ENCODE measurements around the gene SDK2. TPM values are rescaled to one million over a fixed set of nuclear protein-coding genes. Genes with fewer than 3 reads are reported as not detected.

The SDK2 gene
- total and polyA plus RNA-seq, 2 of the 8 experiments (the other 6 are each of a cell fraction or from before 2014, with no cell fraction given) = 3.9 to 4.1 TPM

DNA sequence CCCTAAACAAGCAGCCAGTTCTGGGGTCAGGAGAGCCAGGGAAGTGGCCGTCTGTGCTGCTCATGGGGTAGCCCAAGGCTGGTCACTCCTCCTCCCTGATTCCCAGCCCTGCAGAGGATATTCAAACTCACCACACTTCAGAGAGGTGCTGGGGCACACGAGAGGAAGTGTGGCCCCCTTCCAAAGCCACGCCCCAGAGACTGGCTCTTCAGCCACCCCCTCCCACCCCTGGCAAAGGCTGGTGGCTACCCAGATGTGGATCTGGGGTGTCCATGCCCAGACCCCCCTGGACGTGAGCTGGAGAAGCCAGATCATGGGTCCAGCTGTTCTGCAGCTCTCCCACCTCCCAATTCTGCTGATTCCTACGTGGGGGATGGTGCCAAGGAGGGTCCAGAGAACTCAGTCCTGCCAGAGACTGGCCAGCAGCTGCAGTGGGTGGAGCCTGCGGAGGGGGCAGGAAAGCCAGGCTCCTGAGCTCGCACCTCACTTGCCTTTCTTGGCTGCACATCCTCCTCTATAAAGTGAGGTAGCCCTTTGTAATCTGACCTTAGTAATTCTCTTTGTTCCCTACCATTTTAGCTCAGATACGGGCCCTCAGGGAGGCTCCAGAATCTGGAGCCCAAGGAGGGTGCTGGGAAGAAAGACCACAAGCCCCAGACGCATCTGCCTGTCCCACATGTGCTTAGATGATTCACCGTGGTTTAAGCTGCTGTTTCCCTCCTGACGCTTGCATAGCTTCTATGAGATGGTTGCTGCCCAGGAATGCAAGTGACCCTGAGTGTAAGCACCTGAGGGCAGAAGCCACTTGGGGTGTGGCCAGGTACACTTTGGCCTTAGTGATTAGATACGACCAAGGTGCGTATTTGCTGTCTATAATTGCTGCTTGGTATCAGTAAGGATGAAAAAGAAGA is 15.3 kb downstream of the SDK2 start:
- 77% methylated on average over 12 of the region's 13 CpGs; no CpG with 5 or more reads in 1 of the 2 experiments for WGBS, 2 experiments (ENCODE audit: extremely low coverage in 1 of 2, insufficient coverage in 1 of 2, insufficient read length in 1 of 2, insufficient replicate concordance in 2 of 2, low coverage in 1 of 2, low lambda C conversion rate in 2 of 2, missing lambda C conversion rate in 1 of 2)
- H4K8ac ChIP-seq (ENCODE audit: extremely low read depth, insufficient read depth, low read length) = no peak overlapping the region
- H3K14ac ChIP-seq (ENCODE audit: insufficient read length) = no peak overlapping the region
- H3K27me3 ChIP-seq (replicated peaks in 1 of 4; ENCODE audit: control insufficient read depth in 3 of 4, extremely low read depth in 1 of 4, insufficient read depth in 3 of 4, low read length in 3 of 4) = no peaks in the 10 kb centered on the region
- H4K91ac ChIP-seq (replicated peaks; ENCODE audit: insufficient read length, low read length) = no peak overlapping the region
- FAIRE-seq = no peak
- peaks cover 0 to 21% (median 5%) of the 10 kb centered on the region in 4 experiments; a peak in 6 of 7 replicates for H3K4me1 ChIP-seq (replicated peaks in 1 of 4; ENCODE audit: control insufficient read depth in 3 of 4, insufficient read depth in 4 of 4, low read length in 3 of 4)
- no peaks in the 10 kb centered on the region for H3K79me2 ChIP-seq (ENCODE audit: control insufficient read depth in 1 of 2, insufficient read depth in 2 of 2, low read length in 2 of 2)
- no peaks in the 10 kb centered on the region for H3K36me3 ChIP-seq (ENCODE audit: control insufficient read depth in 2 of 4, insufficient read depth in 4 of 4, low read length in 3 of 4)
- H3K9ac ChIP-seq (replicated peaks in 1 of 4; ENCODE audit: extremely low read depth in 1 of 4, low read depth in 3 of 4, low read length in 3 of 4) = no peak overlapping the region
- H3K23me2 ChIP-seq (ENCODE audit: low read depth, low read length) = no peaks in the 10 kb centered on the region
- H3K27ac ChIP-seq (ENCODE audit: low read depth, low read length) = no peak overlapping the region
- H3K9me3 ChIP-seq (ENCODE audit: insufficient read depth in 2 of 2, low read depth in 1 of 2, low read length in 1 of 2) = no peaks in the 10 kb centered on the region
- no peaks in the 10 kb centered on the region for H3K79me1 ChIP-seq (ENCODE audit: low read depth, low read length)
- H4K5ac ChIP-seq (ENCODE audit: insufficient read length, low read depth, low read length) = no peak overlapping the region
- H2AK5ac ChIP-seq (ENCODE audit: low read depth, low read length) = peak overlapping the region; percentile 15; the same call in 1 of the 2 replicates
- POLR2A ChIA-PET (ENCODE audit: partially characterized antibody) = interaction anchor here (0.6 to 1.5 kb wide), 4 partner anchors 12 to 171 kb away, joined by 3 to 5 read pairs (median 4); no protein-coding TSS in a partner anchor
- H2AFZ ChIP-seq (ENCODE audit: low read length) = no peak overlapping the region
- no peak overlapping the region for H2BK20ac ChIP-seq (ENCODE audit: low read length)
- H2BK12ac ChIP-seq (ENCODE audit: low read depth, low read length) = no peak overlapping the region
- H2BK15ac ChIP-seq (ENCODE audit: low read length) = no peak overlapping the region
- H3K4ac ChIP-seq (replicated peaks; ENCODE audit: insufficient read length, low read depth, low read length) = no peak overlapping the region
- H3K56ac ChIP-seq (replicated peaks; ENCODE audit: insufficient read length, low read depth, low read length) = no peak overlapping the region
- no peak overlapping the region for H2BK120ac ChIP-seq (replicated peaks; ENCODE audit: low read depth, low read length)
- no peak overlapping the region for H3K4me2 ChIP-seq (ENCODE audit: insufficient read depth in 1 of 2, low read depth in 2 of 2, low read length in 2 of 2)
- H3K18ac ChIP-seq (ENCODE audit: extremely low read depth, low read length) = peak overlapping the region; percentile 71; the same call in 1 of the 2 replicates
- H3K4me3 ChIP-seq (ENCODE audit: extremely low read depth in 1 of 4, insufficient read depth in 2 of 4, low read depth in 3 of 4, low read length in 4 of 4) = no peak overlapping the region
- 0 out of 2 replicates have a peak overlapping the region, but pooled peaks have one; percentile 49 for H2BK5ac ChIP-seq (ENCODE audit: low read depth, low read length)
- CTCF ChIA-PET (ENCODE audit: partially characterized antibody) = interaction anchor here (1.0 to 11.0 kb wide), 7 partner anchors 10 to 199 kb away, joined by 3 to 67 read pairs (median 4); partner anchors contain the start of gene SDK2
- no peak overlapping the region for H3K23ac ChIP-seq (ENCODE audit: insufficient read length)
- no peak for DNase-seq (ENCODE audit: low read depth in 1 of 2, low spot score in 2 of 2)
- H4K20me1 ChIP-seq (replicated peaks in 1 of 2; ENCODE audit: control insufficient read depth in 1 of 2, insufficient read depth in 2 of 2, low read length in 2 of 2) = no peaks in the 10 kb centered on the region
- no peak for TF ChIP-seq RNF2 (IDR thresholded peaks at IDR 0.05; ENCODE audit: borderline replicate concordance, low read depth, low read length, missing control alignments, poor library complexity, severe bottlenecking)
- TF ChIP-seq CREB1 (IDR thresholded peaks at IDR 0.05) = no peak
- no peak for TF ChIP-seq TCF12 (IDR thresholded peaks at IDR 0.05; ENCODE audit: low read depth, low read length)
- TF ChIP-seq HDAC6 (IDR thresholded peaks at IDR 0.05; ENCODE audit: low read depth, low read length) = no peak
- no peak for TF ChIP-seq BACH1 (IDR thresholded peaks at IDR 0.05; ENCODE audit: low read length)
- TF ChIP-seq TAF1 (IDR thresholded peaks at IDR 0.05; ENCODE audit: low read depth, low read length) = no peak
- TF ChIP-seq, protein P1, sequence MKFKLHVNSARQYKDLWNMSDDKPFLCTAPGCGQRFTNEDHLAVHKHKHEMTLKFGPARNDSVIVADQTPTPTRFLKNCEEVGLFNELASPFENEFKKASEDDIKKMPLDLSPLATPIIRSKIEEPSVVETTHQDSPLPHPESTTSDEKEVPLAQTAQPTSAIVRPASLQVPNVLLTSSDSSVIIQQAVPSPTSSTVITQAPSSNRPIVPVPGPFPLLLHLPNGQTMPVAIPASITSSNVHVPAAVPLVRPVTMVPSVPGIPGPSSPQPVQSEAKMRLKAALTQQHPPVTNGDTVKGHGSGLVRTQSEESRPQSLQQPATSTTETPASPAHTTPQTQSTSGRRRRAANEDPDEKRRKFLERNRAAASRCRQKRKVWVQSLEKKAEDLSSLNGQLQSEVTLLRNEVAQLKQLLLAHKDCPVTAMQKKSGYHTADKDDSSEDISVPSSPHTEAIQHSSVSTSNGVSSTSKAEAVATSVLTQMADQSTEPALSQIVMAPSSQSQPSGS (IDR thresholded peaks at IDR 0.05; ENCODE audit: low read length) = no peak
- no peak for TF ChIP-seq TEAD4 (IDR thresholded peaks at IDR 0.05; ENCODE audit: low read depth, low read length)
- TF ChIP-seq, protein P2, sequence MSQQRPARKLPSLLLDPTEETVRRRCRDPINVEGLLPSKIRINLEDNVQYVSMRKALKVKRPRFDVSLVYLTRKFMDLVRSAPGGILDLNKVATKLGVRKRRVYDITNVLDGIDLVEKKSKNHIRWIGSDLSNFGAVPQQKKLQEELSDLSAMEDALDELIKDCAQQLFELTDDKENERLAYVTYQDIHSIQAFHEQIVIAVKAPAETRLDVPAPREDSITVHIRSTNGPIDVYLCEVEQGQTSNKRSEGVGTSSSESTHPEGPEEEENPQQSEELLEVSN (IDR thresholded peaks at IDR 0.05) = no peak
